ENCODE results near the gene NBAS. TPM values are rescaled to one million over a fixed set of nuclear protein-coding genes. Genes with fewer than 3 reads are reported as not detected.

NBAS gene
- total RNA-seq, 1 donor from 2014 or later, result 57.6 TPM

- Mint-ChIP-seq H3K4me1 (ENCODE audit: low read depth, unreplicated experiment) (peaks cover 3% of the 10 kb centered on the region), H3K9me3 (ENCODE audit: unreplicated experiment) (no peaks in the 10 kb centered on the region), H3K4me3 (ENCODE audit: unreplicated experiment) (no peak overlapping the region), H3K27ac (ENCODE audit: unreplicated experiment) (no peak overlapping the region), H3K27me3 (ENCODE audit: low read depth, unreplicated experiment) (no peaks in the 10 kb centered on the region), H3K36me3 (ENCODE audit: low read depth, unreplicated experiment) (peaks cover 9% of the 10 kb centered on the region)
- Histone ChIP-seq H3K4me3 (ENCODE audit: insufficient read depth, low read depth, low read length) (no peak overlapping the region), H3K9me3 (ENCODE audit: insufficient read depth, low read depth, low read length) (no peaks in the 10 kb centered on the region), H3K4me1 (ENCODE audit: insufficient read depth, low read length) (no peaks in the 10 kb centered on the region), H2AFZ (ENCODE audit: low read depth, low read length) (no peak overlapping the region), H3K27me3 (ENCODE audit: insufficient read depth, low read length) (no peaks in the 10 kb centered on the region), H3K9ac (ENCODE audit: low read length) (no peak overlapping the region), H3K4me2 (ENCODE audit: low read length) (no peak overlapping the region), H3K27ac (ENCODE audit: low read depth, low read length) (no peak overlapping the region), H3K36me3 (ENCODE audit: insufficient read depth, low read length) (no peaks in the 10 kb centered on the region), H4K20me1 (ENCODE audit: insufficient read depth, low read length) (peaks cover 11% of the 10 kb centered on the region), H3K79me2 (ENCODE audit: insufficient read depth, low read length) (no peaks in the 10 kb centered on the region)
- FAIRE-seq (no peak), DNase-seq (ENCODE audit: low read depth) (no peak)
- TF ChIP-seq CTCF (IDR thresholded peaks at IDR 0.05; ENCODE audit: insufficient read depth, low read depth, low read length) (no peak), EZH2 (IDR thresholded peaks at IDR 0.05; ENCODE audit: insufficient read depth, low read length) (no peak)
These were observed 124.9 kb downstream of the NBAS start for GRCh38 chr2:15436195-15436594.

GRCh38 chr2:15435474-15435873 is 125.7 kb downstream of the NBAS start:
- no peak overlapping the region for H3K9ac ChIP-seq (ENCODE audit: low read length)
- H3K9me3 ChIP-seq (ENCODE audit: insufficient read depth, low read depth, low read length), result no peaks in the 10 kb centered on the region
- H3K79me2 ChIP-seq (ENCODE audit: insufficient read depth, low read length), result no peaks in the 10 kb centered on the region
- H3K27ac ChIP-seq (ENCODE audit: low read depth, low read length), result no peak overlapping the region
- H3K4me3 Mint-ChIP-seq (ENCODE audit: unreplicated experiment), result no peak overlapping the region
- H3K27me3 Mint-ChIP-seq (ENCODE audit: low read depth, unreplicated experiment), result no peaks in the 10 kb centered on the region
- H3K27ac Mint-ChIP-seq (ENCODE audit: unreplicated experiment), result no peak overlapping the region
- peaks cover 11% of the 10 kb centered on the region for H4K20me1 ChIP-seq (ENCODE audit: insufficient read depth, low read length)
- TF ChIP-seq EZH2 (IDR thresholded peaks at IDR 0.05; ENCODE audit: insufficient read depth, low read length) (no peak), CTCF (IDR thresholded peaks at IDR 0.05; ENCODE audit: insufficient read depth, low read depth, low read length) (no peak)
- DNase-seq (ENCODE audit: low read depth) (peak; percentile 2), FAIRE-seq (no peak)
- H3K4me1 ChIP-seq (ENCODE audit: insufficient read depth, low read length), result no peaks in the 10 kb centered on the region
- H3K36me3 Mint-ChIP-seq (ENCODE audit: low read depth, unreplicated experiment), result peaks cover 9% of the 10 kb centered on the region
- no peaks in the 10 kb centered on the region for H3K9me3 Mint-ChIP-seq (ENCODE audit: unreplicated experiment)
- peaks cover 3% of the 10 kb centered on the region for H3K4me1 Mint-ChIP-seq (ENCODE audit: low read depth, unreplicated experiment)
- H3K4me2 ChIP-seq (ENCODE audit: low read length), result no peak overlapping the region
- H3K4me3 ChIP-seq (ENCODE audit: insufficient read depth, low read depth, low read length), result no peak overlapping the region
- H2AFZ ChIP-seq (ENCODE audit: low read depth, low read length), result no peak overlapping the region
- H3K36me3 ChIP-seq (ENCODE audit: insufficient read depth, low read length), result no peaks in the 10 kb centered on the region
- no peaks in the 10 kb centered on the region for H3K27me3 ChIP-seq (ENCODE audit: insufficient read depth, low read length)

- Histone ChIP-seq H3K9ac (ENCODE audit: low read length) (no peak overlapping the region), H2AFZ (ENCODE audit: low read depth, low read length) (no peak overlapping the region), H3K4me3 (ENCODE audit: insufficient read depth, low read depth, low read length) (no peak overlapping the region), H3K79me2 (ENCODE audit: insufficient read depth, low read length) (no peaks in the 10 kb centered on the region), H3K4me2 (ENCODE audit: low read length) (no peak overlapping the region), H3K27me3 (ENCODE audit: insufficient read depth, low read length) (no peaks in the 10 kb centered on the region), H3K9me3 (ENCODE audit: insufficient read depth, low read depth, low read length) (no peaks in the 10 kb centered on the region), H3K27ac (ENCODE audit: low read depth, low read length) (no peak overlapping the region), H3K36me3 (ENCODE audit: insufficient read depth, low read length) (no peaks in the 10 kb centered on the region), H3K4me1 (ENCODE audit: insufficient read depth, low read length) (no peaks in the 10 kb centered on the region), H4K20me1 (ENCODE audit: insufficient read depth, low read length) (peaks cover 7% of the 10 kb centered on the region)
- peaks cover 4% of the 10 kb centered on the region for H3K36me3 Mint-ChIP-seq (ENCODE audit: low read depth, unreplicated experiment)
- H3K4me1 Mint-ChIP-seq (ENCODE audit: low read depth, unreplicated experiment), result peaks cover 3% of the 10 kb centered on the region
- FAIRE-seq (no peak), DNase-seq (ENCODE audit: low read depth) (no peak)
- TF ChIP-seq EZH2 (IDR thresholded peaks at IDR 0.05; ENCODE audit: insufficient read depth, low read length), result no peak
- no peak for TF ChIP-seq CTCF (IDR thresholded peaks at IDR 0.05; ENCODE audit: insufficient read depth, low read depth, low read length)
- H3K4me3 Mint-ChIP-seq (ENCODE audit: unreplicated experiment), result no peak overlapping the region
- H3K27me3 Mint-ChIP-seq (ENCODE audit: low read depth, unreplicated experiment), result no peaks in the 10 kb centered on the region
- H3K9me3 Mint-ChIP-seq (ENCODE audit: unreplicated experiment), result no peaks in the 10 kb centered on the region
- no peak overlapping the region for H3K27ac Mint-ChIP-seq (ENCODE audit: unreplicated experiment)
These were observed 128.4 kb downstream of the NBAS start for GRCh38 chr2:15432642-15433256.

Data from astrocyte (in vitro differentiated cells and primary cell).